Umbilical cord (tissue), 2 donors: ENCODE data around the gene NME7. TPM values are rescaled to one million over a fixed set of nuclear protein-coding genes. Genes with fewer than 3 reads are reported as not detected.
"Not testable (repeated sequence)": the region's sequence is repeated elsewhere in the genome, so short reads cannot be mapped to it uniquely, and the experiment has no call there.

ENCODE experiments used
- DNase-seq: peaks from one replicate; pipeline ENCODE4 v3.0.0-alpha.2; 2015; ENCODE audit warnings: low spot score
- total RNA-seq: library from RNA; depleted of rRNA; stranded (reverse); fragments of >200 nt; gene quantifications from one replicate; pipeline ENCODE4 v1.2.3, GENCODE V29; 2014; ENCODE audit warnings: low replicate concordance; ENCODE audit not compliant: insufficient read depth

NME7 gene
- total RNA-seq, 1 donor from 2014 or later, result 29.6 TPM

DNA sequence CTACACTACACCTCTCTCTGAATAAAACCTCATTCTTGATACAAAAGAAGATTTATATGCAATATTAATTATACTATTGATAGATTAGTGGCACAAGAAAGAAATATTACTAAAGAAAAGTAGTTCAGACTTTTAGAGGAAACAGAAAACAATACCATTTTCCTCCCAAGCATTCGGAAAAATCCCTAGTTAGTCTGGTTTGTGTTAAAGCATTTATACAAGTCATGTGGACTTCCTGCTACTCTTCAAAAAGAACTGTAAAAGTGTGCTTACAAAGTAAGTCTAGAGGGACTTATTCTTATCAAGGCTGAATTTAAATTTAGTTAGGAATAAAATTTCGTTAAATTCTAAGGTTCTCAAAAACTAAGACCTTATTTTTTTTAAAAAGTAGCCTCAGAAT is 132.0 kb downstream of the NME7 start:
- peak; percentile 87 for DNase-seq

GRCh38 chr1:169234780-169235179 is 132.8 kb downstream of the NME7 start:
- no peak for DNase-seq

GRCh38 chr1:169217636-169218035 is 150.0 kb downstream of the NME7 start:
- DNase-seq, result no peak

- no peak for DNase-seq
Measured at GRCh38 chr1:169214598-169214997, 153.0 kb downstream of the NME7 start.

DNA sequence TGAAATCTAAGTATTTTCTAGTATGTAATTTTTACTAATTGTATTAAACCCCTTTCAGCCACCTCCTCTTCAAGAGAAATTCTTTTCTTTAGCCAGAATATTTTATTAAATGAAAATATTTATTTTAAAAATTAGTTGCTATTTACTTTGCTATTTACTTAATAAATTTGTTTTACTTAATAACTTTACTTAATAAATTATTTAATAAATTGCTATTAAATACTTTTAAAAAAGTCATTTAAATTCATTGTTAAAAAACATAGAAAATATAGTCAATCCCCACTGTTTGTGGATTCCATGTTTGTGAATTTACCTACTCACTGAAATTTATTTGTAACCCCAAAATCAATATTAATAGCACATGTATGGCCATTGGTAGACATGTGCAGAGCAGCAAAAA is 155.5 kb downstream of the NME7 start:
- DNase-seq, result no peak

- peak; percentile 80 for DNase-seq
Measured at GRCh38 chr1:169207797-169208520, 159.6 kb downstream of the NME7 start.

DNA sequence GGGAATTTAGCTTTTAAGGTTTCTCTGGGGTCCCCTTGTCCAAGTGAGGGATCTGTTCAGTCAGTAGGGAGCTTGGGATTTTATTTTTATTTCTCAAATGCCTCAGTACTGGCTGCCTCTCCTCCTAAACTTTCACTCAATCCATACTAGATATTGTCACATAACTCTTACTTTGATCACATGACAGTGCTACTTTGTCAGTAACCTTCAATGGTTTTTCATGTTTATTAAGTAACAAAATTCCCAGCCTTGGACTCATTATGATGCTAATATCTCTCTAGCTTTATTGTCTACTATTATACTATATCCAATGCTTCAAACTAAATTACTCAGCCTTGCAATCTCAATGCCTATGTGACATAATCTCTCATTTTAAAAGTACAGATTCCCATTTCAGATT is 163.4 kb downstream of the NME7 start:
- DNase-seq, result no peak

DNA sequence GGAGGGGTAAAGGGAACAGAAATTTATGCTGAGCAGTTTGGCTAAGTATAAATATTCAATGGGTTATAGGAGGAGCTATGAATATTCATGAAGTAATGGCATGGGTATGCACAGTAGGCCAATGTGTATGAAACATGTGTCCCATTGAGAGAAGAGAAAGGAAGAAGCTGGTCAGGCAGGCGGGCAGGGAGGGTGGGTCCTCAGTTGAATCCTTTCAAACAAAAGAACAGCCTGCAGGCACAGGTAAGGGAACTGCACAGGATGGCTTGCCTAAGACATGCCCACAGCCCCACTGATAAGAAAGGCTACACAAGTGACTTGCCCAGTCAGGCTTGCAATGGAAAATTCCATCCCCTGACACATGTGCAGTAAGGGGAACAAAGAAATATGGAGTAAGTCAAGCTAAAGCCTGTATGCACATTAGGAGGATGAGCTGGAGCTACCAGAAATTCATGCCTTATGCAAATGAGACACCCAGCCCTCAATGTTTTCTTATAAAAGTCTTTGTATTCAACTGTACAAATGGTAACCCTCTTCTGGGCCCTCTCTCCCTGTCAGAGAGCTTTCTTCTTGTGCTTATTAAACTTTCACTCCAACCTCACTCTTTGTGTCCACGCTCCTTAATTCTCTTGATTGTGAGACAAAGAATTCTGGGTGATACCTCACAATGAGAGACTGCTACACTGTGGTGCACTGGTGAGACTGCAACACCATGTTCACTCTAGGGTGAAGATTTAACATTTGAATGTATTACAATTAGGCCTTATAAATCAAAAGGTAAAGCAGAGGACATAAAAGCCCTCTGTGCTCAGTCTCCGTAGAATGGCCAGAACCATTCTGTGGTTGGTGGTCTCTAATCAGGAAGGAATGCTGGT is 164.6 kb downstream of the NME7 start:
- no peak for DNase-seq

- no peak for DNase-seq
Measured at GRCh38 chr1:169201084-169201619, 166.4 kb downstream of the NME7 start.

DNA sequence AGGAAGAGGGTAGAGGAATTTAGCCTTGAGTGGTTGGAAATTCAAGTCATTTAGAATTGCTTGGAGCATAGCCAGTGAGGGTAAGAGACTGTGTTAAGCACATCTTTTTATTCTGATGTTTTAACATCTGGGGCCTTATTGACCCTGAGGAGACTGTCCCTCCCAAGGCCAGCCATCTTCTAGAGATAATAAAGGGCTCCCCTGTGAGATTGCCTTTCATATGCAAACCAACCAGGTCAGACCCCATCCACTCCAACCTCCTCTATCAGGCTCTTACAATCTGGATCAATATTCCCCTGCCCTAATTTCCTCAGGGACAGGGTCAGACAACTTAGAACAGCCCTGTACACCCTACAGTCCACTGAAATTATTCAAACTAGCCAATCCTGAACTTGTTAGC is 167.3 kb downstream of the NME7 start:
- no peak for DNase-seq

- no peak for DNase-seq
Measured at GRCh38 chr1:169196581-169196980, 171.0 kb downstream of the NME7 start.

GRCh38 chr1:169196161-169196560 is 171.4 kb downstream of the NME7 start:
- DNase-seq, result no peak

DNA sequence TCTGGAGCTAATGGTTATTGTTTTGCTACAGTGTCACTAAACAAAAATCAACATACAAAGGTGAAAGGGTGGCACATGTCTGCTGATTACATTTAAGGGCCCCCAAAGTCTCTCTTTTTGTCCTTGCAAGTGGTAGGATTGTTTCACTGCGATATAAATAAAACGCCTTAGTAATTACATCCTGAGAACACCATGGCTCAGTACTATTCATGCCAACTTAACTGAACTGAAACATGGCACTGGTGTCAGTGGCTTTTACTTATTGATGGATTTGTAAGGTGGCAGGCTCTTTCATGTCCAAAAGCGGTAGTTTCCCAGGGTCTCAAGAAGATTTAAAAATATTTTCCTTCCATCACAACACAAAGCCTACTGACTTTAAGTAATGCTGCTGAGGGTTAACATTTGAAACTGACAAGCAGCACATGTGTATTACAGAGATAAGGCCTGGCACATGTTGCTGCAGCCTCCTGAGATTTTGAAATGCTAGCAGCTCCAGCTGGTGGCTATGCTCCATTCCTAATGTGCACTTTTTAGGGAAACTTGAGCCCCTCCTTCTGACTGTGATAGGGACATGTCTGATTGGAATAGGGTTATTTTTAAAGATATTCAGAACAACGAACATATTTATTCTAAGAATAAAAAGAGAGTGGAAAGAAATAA is 174.3 kb downstream of the NME7 start:
- DNase-seq, result peak; percentile 90

DNA sequence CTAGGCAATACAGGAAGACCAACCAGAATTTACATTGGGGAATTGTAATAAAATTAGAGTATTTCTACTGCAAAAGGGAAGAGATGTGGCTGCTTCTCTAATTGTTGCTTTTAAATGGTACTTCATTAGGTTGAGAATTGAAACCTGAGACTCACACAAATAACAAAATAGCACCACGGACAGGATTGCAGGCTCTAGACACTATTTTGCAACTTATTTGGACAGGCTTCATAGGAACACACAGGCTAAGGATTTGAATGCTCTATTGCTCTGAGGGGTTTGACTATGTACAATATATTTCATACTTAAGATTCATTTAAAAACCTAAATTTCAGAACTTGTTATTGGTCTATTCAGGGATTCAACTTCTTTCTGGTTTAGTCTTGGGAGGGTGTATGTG is 181.5 kb downstream of the NME7 start:
- no peak for DNase-seq

DNA sequence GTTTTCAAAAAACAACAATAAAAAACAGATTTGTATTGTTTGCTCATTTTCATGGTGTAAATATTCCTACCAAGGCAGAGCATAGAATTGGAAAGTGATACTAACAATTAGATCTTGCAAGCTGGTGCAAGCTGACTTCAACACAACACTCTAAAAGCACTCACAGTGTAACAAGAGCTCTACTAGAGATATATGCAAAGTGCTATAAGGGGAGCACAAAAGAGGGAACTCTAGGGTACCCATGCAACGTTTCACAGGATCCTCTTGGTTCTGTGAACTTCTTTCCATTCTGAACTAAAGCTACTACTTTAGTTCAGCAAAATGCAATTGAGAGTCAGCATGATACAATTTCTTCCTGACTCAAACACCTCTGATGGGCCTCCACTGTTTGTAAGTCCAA is 182.8 kb downstream of the NME7 start:
- no peak for DNase-seq

DNA sequence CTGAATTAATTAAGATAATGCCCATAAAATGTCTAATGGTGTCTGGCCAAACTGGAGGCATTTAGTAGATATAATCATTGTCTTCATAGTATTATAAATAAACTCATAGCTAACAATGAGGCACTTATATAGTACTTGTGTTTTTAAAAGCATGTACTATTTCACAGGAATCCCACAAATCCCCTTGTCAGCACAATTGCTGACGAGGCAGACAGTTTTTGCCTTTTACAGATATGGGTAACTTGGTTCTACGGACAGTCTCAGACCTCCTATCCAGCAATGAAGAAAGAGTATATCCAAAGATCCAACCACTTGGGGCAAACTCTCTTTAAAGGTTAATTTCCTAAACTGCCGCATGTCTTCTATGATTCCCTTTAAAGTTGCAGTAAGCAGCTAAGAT is 187.4 kb downstream of the NME7 start:
- peak; percentile 77 for DNase-seq

- DNase-seq, result not testable (repeated sequence)
Measured at GRCh38 chr1:169179431-169179830, 188.2 kb downstream of the NME7 start.

DNA sequence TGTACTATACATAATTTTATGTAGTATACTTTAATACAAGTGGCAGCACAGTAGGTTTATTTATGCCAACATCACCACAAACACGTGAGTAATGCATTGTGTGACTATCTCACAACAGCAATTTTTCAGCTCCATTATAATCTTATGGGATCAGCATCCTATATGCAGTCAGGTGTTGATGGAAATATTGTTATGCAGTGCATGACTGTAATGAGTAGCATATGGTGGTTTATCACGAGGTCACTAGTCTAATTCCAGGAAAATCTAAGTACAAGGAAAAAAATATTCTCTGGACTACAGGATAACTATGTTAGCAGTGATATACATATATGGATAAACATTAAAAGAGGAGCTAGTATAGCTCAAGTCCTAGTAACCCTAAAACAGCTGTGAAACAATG is 192.1 kb downstream of the NME7 start:
- DNase-seq, result peak; percentile 37

DNA sequence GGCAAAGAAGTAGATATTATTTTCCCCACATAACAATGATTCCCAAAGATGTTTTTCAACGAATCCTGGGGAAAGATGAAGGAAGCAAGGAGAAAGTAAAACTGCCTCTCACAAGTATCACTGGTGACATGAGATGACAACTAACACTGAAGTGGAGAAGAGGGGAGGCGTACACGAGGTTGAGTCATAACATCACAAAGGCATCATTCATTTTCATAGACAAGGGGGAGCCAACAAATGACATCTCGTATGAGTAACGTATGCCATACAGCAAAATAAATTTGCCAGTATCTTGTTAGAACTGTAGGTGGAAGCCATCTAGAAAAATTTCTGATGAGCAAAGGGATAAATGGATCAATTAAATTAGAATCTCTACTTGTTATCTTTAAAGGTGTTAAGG is 204.5 kb downstream of the NME7 start:
- no peak for DNase-seq

GRCh38 chr1:169161496-169162194 is 206.0 kb downstream of the NME7 start:
- no peak for DNase-seq

DNA sequence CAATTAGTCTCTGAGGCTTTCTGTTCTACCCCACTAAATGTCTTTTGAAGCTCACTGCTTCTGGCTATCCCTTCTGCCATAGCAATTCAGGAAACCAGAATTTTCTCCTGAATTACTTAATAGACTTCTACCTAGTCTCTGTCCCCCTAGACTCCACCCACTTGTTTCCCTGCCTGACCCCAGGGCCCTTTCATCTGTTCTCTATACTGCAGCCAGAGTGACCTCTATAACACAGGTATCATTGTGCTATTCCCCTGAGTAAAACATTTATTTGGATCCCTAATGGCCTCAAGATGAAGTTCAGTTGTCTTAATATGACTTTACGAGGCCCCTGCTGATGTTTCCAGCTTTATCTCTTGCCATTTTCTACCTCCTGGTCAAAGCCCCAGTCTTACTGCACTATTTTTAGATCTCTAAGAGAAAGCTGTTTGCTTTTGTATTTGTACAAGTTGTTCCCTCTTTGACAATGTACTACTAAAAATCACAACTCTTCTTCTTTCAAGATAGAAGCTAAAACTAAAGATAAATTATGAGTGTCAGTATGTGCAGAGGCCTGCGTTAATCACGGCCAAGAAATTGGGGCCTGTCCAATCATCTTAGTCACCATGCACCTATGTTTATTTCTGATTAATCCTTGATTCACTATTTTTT is 206.6 kb downstream of the NME7 start:
- no peak for DNase-seq
